ENCODE data around the gene TMED3. TPM values are rescaled to one million over a fixed set of nuclear protein-coding genes. Genes with fewer than 3 reads are reported as not detected.

Gene TMED3
- 106 and 121 TPM in 2 replicates for total RNA-seq

GRCh38 chr15:79310985-79311900, at the start of gene TMED3:
Gene TMED3 (plus strand): TSS chr15:79311112. CDS start chr15:79311250, 138 bp downstream.

GRCh38 chr15:79282371-79283251, 28.3 kb upstream of the TMED3 start, which contains the start of gene ANKRD34C:
Gene ANKRD34C (plus strand): TSS chr15:79282722. CDS start chr15:79293285, 10,563 bp downstream.

Other genes starting within 250 kb of the TMED3 start
- under 0.01 TPM in 1 of 2 replicates, not detected in the other for gene RASGRF1, start 220.3 kb upstream of the TMED3 start, total RNA-seq
- not detected in 2 replicates for gene ANKRD34C, start 28.4 kb upstream of the TMED3 start, total RNA-seq
- gene MINAR1, start 121.2 kb downstream of the TMED3 start, total RNA-seq = 0.44 and 0.83 TPM in 2 replicates

Measured in smooth muscle cell of trachea (primary cell).